ENCODE measurements around the gene SYNE2. TPM values are rescaled to one million over a fixed set of nuclear protein-coding genes. Genes with fewer than 3 reads are reported as not detected.

Gene SYNE2
- total and polyA plus RNA-seq, 4 donors, result 14.7 to 197 (median 99.1) TPM

DNA sequence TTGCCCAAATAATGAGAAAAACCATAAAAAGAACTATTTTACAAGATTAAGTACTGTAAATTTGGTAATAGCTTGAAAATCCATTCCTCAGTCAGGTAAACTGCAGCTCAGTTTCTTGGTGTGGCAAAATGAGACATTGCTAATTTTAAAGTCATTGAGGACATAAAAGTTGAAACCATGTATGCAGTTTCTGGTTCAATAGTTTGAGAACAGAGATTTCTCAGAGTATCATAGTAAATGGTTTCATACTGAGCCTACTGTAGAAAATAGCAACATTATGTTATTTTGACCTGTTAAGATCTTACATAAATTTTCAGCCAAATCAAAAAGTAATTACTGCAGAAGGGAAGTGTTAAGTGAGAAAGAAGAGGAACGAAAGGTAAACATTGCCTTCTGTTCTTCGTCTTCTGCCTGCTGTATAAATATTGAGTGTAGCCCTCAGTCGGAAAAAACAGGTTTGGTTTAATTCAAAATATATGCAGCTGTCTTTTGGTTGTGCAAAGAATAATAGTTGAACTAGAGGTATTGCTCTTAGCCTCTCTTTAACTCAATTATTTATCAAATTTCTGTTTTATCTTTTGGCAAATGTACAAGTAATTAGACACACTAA, 119.6 kb downstream of the SYNE2 start:
- ATAC-seq (ENCODE audit: low FRiP score) (no peak), DNase-seq (no peak)
- no peaks in the 10 kb centered on the region for H3K27me3 ChIP-seq (ENCODE audit: control insufficient read depth in 1 of 2, insufficient read depth in 2 of 2, low read length in 1 of 2)
- no peaks in the 10 kb centered on the region for H3K4me1 ChIP-seq (ENCODE audit: control insufficient read depth in 1 of 2, insufficient read depth in 2 of 2, low read length in 2 of 2)
- intact Hi-C loops (cut with DNase I), result no loop called here
- no peak overlapping the region for H3K27ac ChIP-seq (ENCODE audit: low read depth in 1 of 2, low read length in 2 of 2)
- H3K4me3 ChIP-seq (ENCODE audit: low read length in 2 of 2), result no peak overlapping the region
- H3K36me3 ChIP-seq (ENCODE audit: control insufficient read depth in 1 of 2, insufficient read depth in 2 of 2, low read length in 1 of 2), result peaks cover 0 to 1% of the 10 kb centered on the region in 2 donors
- 81 to 86% methylated on average over 3 of the region's 3 CpGs for WGBS, 2 donors
- H3K9me3 ChIP-seq (ENCODE audit: control insufficient read depth, low read length), result no peaks in the 10 kb centered on the region

DNA sequence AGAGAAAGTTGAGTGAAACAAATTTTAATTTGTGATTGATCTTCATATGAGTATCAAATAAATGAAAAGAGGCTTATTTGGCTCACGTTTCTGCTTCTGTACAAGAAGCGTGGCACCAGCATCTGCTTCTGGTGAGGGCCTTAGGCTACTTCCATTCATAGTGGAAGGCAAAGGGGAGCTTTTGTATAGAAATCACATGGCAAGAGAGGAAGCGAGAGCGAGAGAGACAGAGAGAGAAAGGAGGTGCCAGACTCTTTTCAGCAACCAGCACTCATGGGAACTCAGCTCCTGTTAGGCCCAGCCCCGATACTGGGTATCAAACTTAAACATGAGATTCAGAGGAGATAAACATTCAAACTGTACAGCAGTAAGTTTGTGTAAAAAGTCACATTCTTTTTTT, 121.4 kb downstream of the SYNE2 start:
- WGBS, 2 donors, result 92 to 95% methylated on average over 5 of the region's 5 CpGs
- no peak for ATAC-seq (ENCODE audit: low FRiP score)
- Histone ChIP-seq H3K9me3 (ENCODE audit: control insufficient read depth, low read length) (no peaks in the 10 kb centered on the region), H3K4me3 (ENCODE audit: low read length in 2 of 2) (no peak overlapping the region), H3K27ac (ENCODE audit: low read depth in 1 of 2, low read length in 2 of 2) (no peak overlapping the region), H3K36me3 (ENCODE audit: control insufficient read depth in 1 of 2, insufficient read depth in 2 of 2, low read length in 1 of 2) (no peaks in the 10 kb centered on the region), H3K27me3 (ENCODE audit: control insufficient read depth in 1 of 2, insufficient read depth in 2 of 2, low read length in 1 of 2) (no peaks in the 10 kb centered on the region), H3K4me1 (ENCODE audit: control insufficient read depth in 1 of 2, insufficient read depth in 2 of 2, low read length in 2 of 2) (no peaks in the 10 kb centered on the region)
- intact Hi-C loops (cut with DNase I), result no loop called here
- no peak for DNase-seq

DNA sequence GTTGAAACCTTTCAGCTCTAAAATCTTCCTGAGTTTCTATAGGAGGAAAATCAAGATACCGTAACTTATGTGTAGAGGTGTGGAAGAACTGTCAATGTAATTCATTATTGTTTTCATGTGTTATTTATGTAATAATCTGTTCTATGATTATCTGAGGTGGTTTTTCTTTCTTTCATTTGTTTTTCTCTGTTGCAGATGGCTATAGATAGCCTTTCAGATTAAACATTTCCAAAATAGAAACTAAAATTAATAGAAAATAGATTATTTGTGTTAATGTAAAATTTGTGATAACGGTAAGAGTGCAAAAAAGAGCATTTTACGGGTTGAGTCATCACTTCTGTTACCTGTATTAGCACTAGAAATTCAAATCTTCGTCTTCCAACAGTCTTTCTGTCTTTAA, 128.8 kb downstream of the SYNE2 start:
- ATAC-seq (ENCODE audit: low FRiP score), result no peak
- no peak for DNase-seq
- no peak overlapping the region for H3K27ac ChIP-seq (ENCODE audit: low read depth in 1 of 2, low read length in 2 of 2)
- H3K9me3 ChIP-seq (ENCODE audit: control insufficient read depth, low read length), result no peaks in the 10 kb centered on the region
- H3K4me1 ChIP-seq (ENCODE audit: control insufficient read depth in 1 of 2, insufficient read depth in 2 of 2, low read length in 2 of 2), result no peaks in the 10 kb centered on the region
- no peaks in the 10 kb centered on the region for H3K27me3 ChIP-seq (ENCODE audit: control insufficient read depth in 1 of 2, insufficient read depth in 2 of 2, low read length in 1 of 2)
- WGBS, 2 donors, result 93 to 97% methylated on average over 4 of the region's 4 CpGs
- peaks cover 2 to 5% of the 10 kb centered on the region in 2 donors for H3K36me3 ChIP-seq (ENCODE audit: control insufficient read depth in 1 of 2, insufficient read depth in 2 of 2, low read length in 1 of 2)
- H3K4me3 ChIP-seq (ENCODE audit: low read length in 2 of 2), result no peak overlapping the region
- intact Hi-C loops (cut with DNase I), result no loop called here

DNA sequence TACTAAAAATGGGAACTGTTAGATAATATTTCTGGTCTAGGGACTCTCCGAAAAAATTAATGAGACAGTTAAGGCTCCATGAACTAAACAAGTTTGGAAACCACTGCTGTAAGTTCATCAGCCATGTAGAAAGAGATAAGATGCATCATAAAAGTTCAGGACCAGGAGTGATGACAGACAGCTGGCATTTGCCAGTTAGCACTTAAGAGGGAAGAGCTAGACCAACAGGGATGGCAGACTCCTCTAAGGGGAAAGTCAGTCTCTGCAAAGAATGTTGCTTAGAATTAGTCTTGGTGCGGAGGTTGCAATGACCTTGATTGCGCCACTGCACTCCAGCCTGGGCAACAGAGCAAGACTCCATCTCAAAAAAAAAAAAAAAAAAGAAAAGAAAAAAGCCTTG, 129.4 kb downstream of the SYNE2 start:
- H3K4me3 ChIP-seq (ENCODE audit: low read length in 2 of 2), result no peak overlapping the region
- DNase-seq (no peak), ATAC-seq (ENCODE audit: low FRiP score) (no peak)
- intact Hi-C loops (cut with DNase I), result no loop called here
- H3K9me3 ChIP-seq (ENCODE audit: control insufficient read depth, low read length), result no peaks in the 10 kb centered on the region
- 96 to 97% methylated on average over 3 of the region's 3 CpGs for WGBS, 2 donors
- H3K36me3 ChIP-seq (ENCODE audit: control insufficient read depth in 1 of 2, insufficient read depth in 2 of 2, low read length in 1 of 2), result peaks cover 2 to 5% of the 10 kb centered on the region in 2 donors
- no peaks in the 10 kb centered on the region for H3K27me3 ChIP-seq (ENCODE audit: control insufficient read depth in 1 of 2, insufficient read depth in 2 of 2, low read length in 1 of 2)
- no peaks in the 10 kb centered on the region for H3K4me1 ChIP-seq (ENCODE audit: control insufficient read depth in 1 of 2, insufficient read depth in 2 of 2, low read length in 2 of 2)
- H3K27ac ChIP-seq (ENCODE audit: low read depth in 1 of 2, low read length in 2 of 2), result no peak overlapping the region

DNA sequence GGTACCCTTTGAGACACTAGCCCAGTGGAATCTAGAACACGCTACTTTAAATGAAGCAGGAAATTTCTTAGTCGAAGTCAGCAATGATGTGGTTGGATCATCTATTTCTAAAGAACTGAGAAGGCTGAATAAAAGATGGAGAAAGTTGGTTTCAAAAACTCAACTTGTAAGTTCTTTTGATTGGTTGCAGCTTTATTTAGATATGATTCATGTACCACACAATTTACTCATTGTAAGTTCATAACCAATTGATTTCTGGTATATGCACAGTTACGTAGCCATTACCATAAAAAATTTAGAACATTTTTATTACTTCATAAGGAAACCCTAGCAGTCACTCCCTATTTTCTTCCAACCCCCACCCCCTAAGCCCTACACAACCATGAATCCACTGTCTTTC, 129.8 kb downstream of the SYNE2 start:
- DNase-seq, result no peak
- no peak overlapping the region for H3K27ac ChIP-seq (ENCODE audit: low read depth in 1 of 2, low read length in 2 of 2)
- ATAC-seq (ENCODE audit: low FRiP score), result no peak
- WGBS, 2 donors, result 97 to 99% methylated on average over 3 of the region's 3 CpGs
- no peaks in the 10 kb centered on the region for H3K4me1 ChIP-seq (ENCODE audit: control insufficient read depth in 1 of 2, insufficient read depth in 2 of 2, low read length in 2 of 2)
- H3K27me3 ChIP-seq (ENCODE audit: control insufficient read depth in 1 of 2, insufficient read depth in 2 of 2, low read length in 1 of 2), result no peaks in the 10 kb centered on the region
- no peak overlapping the region for H3K4me3 ChIP-seq (ENCODE audit: low read length in 2 of 2)
- H3K36me3 ChIP-seq (ENCODE audit: control insufficient read depth in 1 of 2, insufficient read depth in 2 of 2, low read length in 1 of 2), result peaks cover 2 to 5% of the 10 kb centered on the region in 2 donors
- no peaks in the 10 kb centered on the region for H3K9me3 ChIP-seq (ENCODE audit: control insufficient read depth, low read length)
- intact Hi-C loops (cut with DNase I), result no loop called here

DNA sequence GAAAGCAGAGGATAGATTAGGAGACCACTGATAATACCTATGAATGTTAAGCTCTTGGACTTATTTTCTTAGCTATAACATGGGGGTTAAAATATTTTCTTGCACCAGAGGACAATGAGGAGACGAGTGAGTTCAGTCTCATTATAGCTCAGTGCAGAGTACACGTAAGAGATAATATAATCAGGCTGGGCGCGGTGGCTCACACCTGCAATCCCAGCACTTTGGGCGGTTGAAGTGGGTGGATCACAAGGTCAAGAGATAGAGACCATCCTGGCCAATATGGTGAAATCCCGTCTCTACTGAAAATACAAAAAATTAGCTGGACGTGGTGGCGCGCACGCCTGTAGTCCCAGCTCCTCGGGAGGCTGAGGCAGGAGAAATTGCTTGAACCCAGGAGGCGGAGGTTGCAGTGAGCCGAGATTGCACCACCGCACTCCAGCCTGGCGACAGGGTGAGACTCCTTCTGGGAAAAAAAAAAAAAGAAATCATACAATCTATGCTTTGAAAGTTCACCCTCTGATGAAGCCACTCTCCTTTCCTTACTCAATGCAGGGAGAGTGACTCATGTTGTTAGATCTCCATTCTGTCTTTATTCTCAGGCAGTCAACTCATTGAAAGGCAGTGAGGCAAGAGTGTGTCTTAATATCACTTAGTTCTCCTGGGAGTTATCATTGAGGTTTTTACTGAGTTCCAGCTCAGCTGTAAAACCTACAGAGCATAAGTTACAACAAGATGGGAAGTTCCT, 134.2 kb downstream of the SYNE2 start:
- intact Hi-C loops (cut with DNase I), result no loop called here
- ATAC-seq (ENCODE audit: low FRiP score), result no peak
- Histone ChIP-seq H3K27ac (ENCODE audit: low read depth in 1 of 2, low read length in 2 of 2) (no peak overlapping the region), H3K27me3 (ENCODE audit: control insufficient read depth in 1 of 2, insufficient read depth in 2 of 2, low read length in 1 of 2) (no peaks in the 10 kb centered on the region), H3K4me1 (ENCODE audit: control insufficient read depth in 1 of 2, insufficient read depth in 2 of 2, low read length in 2 of 2) (no peaks in the 10 kb centered on the region), H3K36me3 (ENCODE audit: control insufficient read depth in 1 of 2, insufficient read depth in 2 of 2, low read length in 1 of 2) (peaks cover 3 to 5% of the 10 kb centered on the region in 2 donors), H3K9me3 (ENCODE audit: control insufficient read depth, low read length) (no peaks in the 10 kb centered on the region), H3K4me3 (ENCODE audit: low read length in 2 of 2) (no peak overlapping the region)
- DNase-seq, result no peak
- 92 to 96% methylated on average over 15 of the region's 15 CpGs for WGBS, 2 donors

DNA sequence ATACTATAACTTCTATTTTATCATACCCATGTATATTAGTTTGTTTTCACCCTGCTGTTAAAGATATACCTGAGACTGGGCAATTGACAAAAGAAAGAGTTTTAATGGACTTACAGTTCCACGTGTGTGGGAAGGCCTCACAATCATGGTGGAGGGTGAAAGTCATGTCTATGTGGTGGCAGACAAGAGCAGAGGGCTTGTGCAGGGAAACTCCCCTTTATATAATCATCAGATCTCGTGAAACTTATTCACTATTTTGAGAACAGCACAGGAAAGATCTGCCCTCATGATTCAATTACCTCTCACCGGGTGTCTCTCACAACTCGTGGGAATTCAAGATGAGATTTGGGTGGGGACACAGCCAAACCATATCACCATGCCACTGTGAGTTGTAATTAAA, 135.8 kb downstream of the SYNE2 start:
- DNase-seq (no peak), ATAC-seq (ENCODE audit: low FRiP score) (no peak)
- Histone ChIP-seq H3K4me3 (ENCODE audit: low read length in 2 of 2) (no peak overlapping the region), H3K9me3 (ENCODE audit: control insufficient read depth, low read length) (no peaks in the 10 kb centered on the region), H3K4me1 (ENCODE audit: control insufficient read depth in 1 of 2, insufficient read depth in 2 of 2, low read length in 2 of 2) (no peaks in the 10 kb centered on the region), H3K27me3 (ENCODE audit: control insufficient read depth in 1 of 2, insufficient read depth in 2 of 2, low read length in 1 of 2) (no peaks in the 10 kb centered on the region), H3K27ac (ENCODE audit: low read depth in 1 of 2, low read length in 2 of 2) (no peak overlapping the region), H3K36me3 (ENCODE audit: control insufficient read depth in 1 of 2, insufficient read depth in 2 of 2, low read length in 1 of 2) (peaks cover 3 to 4% of the 10 kb centered on the region in 2 donors)
- 89 to 91% methylated on average over 4 of the region's 4 CpGs for WGBS, 2 donors
- intact Hi-C loops (cut with DNase I), result no loop called here

DNA sequence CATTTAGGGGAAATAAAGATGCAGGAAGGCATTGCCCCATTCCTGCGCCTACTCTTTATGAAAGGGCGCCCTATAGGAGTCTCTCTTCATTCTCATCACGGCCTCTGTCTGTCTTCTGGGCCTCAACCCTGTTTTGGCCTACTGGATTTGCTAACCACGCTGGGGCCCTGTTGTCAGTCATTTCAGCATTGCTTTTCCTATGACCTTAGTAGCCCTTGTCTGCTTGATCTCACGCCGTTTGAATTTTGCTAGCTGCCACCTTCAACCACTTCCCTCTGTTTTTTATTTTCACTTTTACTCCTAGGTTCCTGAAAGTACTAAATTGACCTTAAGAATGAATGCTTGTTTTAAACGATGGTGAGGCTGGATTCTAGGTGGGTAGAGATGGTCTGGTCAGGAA, 139.0 kb downstream of the SYNE2 start:
- DNase-seq (no peak), ATAC-seq (ENCODE audit: low FRiP score) (no peak)
- H3K36me3 ChIP-seq (ENCODE audit: control insufficient read depth in 1 of 2, insufficient read depth in 2 of 2, low read length in 1 of 2), result peaks cover 4 to 6% of the 10 kb centered on the region in 2 donors
- H3K4me3 ChIP-seq (ENCODE audit: low read length in 2 of 2), result no peak overlapping the region
- 93 to 95% methylated on average over 7 of the region's 7 CpGs for WGBS, 2 donors
- no peaks in the 10 kb centered on the region for H3K9me3 ChIP-seq (ENCODE audit: control insufficient read depth, low read length)
- no peaks in the 10 kb centered on the region for H3K4me1 ChIP-seq (ENCODE audit: control insufficient read depth in 1 of 2, insufficient read depth in 2 of 2, low read length in 2 of 2)
- no peaks in the 10 kb centered on the region for H3K27me3 ChIP-seq (ENCODE audit: control insufficient read depth in 1 of 2, insufficient read depth in 2 of 2, low read length in 1 of 2)
- no peak overlapping the region for H3K27ac ChIP-seq (ENCODE audit: low read depth in 1 of 2, low read length in 2 of 2)
- intact Hi-C loops (cut with DNase I), result loop anchor here in 1 of 2 donors (10.0 kb wide), 1 partner anchor 197 kb away; no protein-coding TSS in a partner anchor

DNA sequence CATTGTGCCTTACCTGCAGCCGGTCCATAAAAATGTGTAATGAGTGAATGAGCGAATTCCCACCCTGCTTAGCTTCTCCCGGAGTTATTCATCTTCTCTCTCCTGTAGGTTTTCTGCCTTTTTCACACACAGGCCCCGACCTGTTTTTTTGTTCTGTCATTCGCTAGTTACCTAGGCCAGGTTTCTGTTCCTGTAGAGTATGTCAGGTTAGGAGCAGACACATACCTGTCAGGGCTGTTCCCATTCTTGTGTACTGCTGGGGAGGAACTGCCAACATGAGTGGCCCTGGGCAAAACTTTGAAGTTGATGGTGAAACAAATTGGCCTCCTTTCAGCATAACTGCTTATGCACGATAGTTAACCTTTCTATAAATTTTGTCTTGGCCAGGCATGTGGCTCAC, 140.1 kb downstream of the SYNE2 start:
- Histone ChIP-seq H3K36me3 (ENCODE audit: control insufficient read depth in 1 of 2, insufficient read depth in 2 of 2, low read length in 1 of 2) (peaks cover 4 to 6% of the 10 kb centered on the region in 2 donors), H3K4me3 (ENCODE audit: low read length in 2 of 2) (no peak overlapping the region), H3K27ac (ENCODE audit: low read depth in 1 of 2, low read length in 2 of 2) (no peak overlapping the region), H3K9me3 (ENCODE audit: control insufficient read depth, low read length) (no peaks in the 10 kb centered on the region), H3K27me3 (ENCODE audit: control insufficient read depth in 1 of 2, insufficient read depth in 2 of 2, low read length in 1 of 2) (no peaks in the 10 kb centered on the region), H3K4me1 (ENCODE audit: control insufficient read depth in 1 of 2, insufficient read depth in 2 of 2, low read length in 2 of 2) (no peaks in the 10 kb centered on the region)
- WGBS, 2 donors, result 93 to 94% methylated on average over 6 of the region's 6 CpGs
- DNase-seq (no peak), ATAC-seq (ENCODE audit: low FRiP score) (no peak)
- intact Hi-C loops (cut with DNase I), result loop anchor here in 1 of 2 donors (10.0 kb wide), 1 partner anchor 198 kb away; no protein-coding TSS in a partner anchor

Data from aorta (tissue), 5 donors.